GM19193 (cell line): ENCODE results near the gene AP1B1.

Source experiments
- POLR2A ChIP-seq: IDR thresholded peaks from 4 replicates; pipeline ENCODE4 v1.6.1; 2011; ENCODE audit not compliant: insufficient read depth, insufficient read length; ENCODE audit errors: extremely low read depth

AP1B1 gene

DNA sequence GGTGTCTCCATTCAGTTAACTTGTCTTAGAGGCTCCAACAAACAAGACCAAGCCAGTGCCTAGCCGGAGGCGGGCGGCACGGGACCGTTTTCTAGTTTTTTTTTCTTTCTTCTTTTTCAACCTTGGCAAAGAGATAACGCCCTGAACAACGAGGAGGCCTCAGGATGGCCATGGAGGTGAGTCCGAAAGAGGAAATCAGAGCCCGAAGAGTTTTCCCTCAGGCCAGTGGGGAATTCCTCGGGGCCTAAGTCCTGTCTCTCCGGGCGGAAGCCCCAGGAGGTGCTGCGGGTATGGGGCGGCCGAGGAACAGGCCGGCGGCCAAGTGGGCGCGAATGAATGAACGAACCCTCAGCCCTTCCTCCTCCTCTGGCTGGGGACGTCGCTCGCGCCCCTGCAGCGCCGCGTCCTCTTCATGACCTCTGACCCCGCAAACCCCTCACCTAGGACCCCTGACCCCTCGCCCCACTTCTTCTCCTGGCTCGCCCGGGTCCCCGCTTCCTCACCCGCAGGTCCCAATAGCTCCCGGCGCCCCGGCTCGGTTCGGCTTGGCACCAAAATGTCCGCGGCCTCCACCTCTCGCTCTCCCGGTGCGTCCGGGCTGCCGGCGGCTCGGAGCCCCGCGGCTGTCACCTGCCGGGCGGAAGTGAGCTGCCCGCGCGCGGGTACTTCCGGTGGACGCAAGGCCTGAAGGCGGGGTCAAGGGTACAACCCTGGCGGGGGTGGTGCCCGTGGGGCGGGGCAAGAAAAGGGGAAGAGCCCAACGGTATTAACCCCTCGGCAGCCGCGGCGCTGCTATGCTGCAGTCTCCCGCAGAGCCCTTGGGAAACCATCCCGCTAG is at the start of gene AP1B1:
AP1B1 (minus strand) TSS at position 650 of the 838 bp plus-strand sequence. CDS start 21,327 bp downstream, outside the sequence.
- peak; percentile 93 for TF ChIP-seq POLR2A

DNA sequence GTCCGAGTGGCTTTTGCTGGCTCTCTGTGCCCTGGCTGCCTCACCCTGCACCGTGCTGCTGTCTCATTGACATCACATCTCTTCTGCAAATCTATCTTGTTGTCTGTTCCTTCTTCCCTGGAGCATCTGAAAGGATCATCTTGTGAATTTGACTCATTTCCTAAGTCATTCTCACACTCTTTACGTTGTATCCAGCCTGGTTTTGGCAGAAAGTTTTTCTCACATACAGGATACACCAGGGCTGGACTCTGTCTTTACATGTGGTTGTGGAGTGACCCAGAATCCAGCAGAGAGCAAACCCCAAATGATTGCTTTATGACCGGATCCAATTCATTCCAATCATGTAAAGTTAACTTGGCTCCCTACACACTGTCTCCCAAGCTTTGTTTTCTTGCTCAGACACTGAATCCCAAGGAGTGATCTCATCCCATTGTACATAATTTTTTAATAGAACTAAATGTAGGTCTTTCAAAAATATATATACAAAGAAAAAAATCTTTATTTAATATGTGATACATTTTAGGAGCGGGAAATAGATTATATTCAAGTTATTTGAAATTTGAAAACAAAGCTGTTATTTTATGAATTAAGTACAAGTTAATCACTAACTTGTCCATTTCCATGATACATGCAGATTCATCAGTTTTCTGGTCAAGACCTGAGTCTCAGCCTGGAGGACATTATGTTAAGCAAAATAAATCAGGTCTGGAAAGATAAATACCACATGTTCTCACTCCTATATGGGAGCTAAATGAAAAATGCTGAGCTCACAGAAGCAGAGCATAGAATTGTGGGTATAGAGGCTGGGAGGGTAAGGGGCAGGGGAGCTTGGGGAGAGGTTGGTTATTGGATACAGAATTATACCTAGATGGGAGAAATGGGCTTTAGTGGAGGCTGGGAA is 47.1 kb upstream of the AP1B1 start:
- TF ChIP-seq POLR2A = no peak

DNA sequence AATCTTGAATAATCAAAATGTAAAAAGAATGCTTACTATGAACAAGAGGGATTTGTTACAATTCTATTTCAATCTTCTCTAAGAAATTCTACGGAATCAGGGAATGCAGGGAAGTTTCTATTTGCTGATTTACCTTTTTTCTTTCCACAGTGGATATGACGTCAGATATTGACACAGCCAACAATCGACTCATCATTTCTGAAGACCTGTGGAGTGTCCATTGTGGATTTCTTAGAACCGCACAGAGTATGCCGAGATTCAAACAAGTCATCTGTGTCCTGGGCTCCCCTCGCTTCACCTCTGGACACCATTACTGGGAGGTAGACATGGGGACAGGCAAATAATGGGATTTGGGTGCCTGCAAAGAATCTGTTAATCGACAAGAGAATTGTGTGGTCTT is 45.9 kb upstream of the AP1B1 start:
- no peak for TF ChIP-seq POLR2A

DNA sequence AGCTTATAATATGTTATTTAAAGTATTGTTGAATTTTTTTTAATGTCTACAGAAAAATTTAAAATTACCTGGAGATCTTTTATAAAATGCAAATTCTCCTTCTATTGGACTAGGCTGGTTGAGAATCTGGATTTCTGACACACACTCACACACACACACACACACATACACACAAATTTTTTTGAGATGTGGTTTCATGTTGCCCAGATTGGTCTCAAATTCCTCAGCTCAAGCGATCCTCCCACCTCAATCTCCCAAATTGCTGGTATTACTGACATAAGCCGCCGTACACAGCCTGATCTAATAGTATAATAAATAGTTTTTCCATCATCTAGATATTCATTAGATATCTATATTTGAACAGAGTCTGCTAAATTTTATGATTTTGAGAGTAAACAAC is 45.5 kb upstream of the AP1B1 start:
- TF ChIP-seq POLR2A = no peak

DNA sequence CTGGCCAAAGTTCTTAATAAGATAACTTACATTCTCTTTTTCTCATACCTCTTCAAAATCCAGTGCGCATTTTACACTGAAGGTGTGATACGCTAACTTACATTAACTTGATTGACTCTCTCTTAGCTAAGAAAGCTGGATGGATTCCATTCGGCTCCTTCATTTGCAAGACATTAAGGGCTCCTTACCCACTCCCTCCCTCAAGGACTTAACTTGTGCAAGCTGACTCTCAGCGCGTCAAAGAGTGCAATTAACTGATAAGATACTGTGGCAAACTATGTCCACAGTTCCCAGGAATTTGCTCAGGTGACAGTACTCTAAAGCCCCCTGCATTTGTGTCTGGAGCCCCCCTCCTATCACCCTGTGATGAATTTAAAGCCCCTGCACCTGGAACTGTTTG is 43.6 kb upstream of the AP1B1 start:
- TF ChIP-seq POLR2A = no peak

DNA sequence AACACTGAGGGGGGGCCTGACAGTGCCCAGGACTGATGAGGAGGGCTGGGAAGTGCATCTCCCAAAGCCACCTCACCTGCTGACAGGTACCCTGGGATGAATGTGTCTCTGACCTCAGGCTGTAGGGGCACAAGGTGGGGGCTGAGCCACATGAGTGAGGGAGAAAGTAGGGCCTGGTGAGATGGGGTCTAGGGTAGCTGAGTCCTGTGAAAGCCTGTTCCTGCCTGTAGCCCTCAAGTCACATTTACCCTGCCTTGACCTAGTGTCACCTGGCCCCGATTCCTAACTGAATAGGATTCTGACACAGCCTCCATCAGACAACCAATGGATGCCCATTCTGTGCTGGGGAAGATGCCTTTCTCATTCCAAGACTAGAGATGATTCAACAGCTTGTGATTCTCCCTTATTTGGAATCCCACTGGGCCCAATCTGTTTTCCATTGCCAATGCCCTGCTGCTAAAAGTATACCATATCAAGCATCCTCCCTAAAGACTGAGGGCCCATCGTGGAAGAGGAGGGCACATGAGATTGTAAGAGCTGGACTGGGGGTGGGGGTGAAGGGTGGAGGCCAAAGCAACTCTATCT is 38.9 kb upstream of the AP1B1 start:
- no peak for TF ChIP-seq POLR2A

DNA sequence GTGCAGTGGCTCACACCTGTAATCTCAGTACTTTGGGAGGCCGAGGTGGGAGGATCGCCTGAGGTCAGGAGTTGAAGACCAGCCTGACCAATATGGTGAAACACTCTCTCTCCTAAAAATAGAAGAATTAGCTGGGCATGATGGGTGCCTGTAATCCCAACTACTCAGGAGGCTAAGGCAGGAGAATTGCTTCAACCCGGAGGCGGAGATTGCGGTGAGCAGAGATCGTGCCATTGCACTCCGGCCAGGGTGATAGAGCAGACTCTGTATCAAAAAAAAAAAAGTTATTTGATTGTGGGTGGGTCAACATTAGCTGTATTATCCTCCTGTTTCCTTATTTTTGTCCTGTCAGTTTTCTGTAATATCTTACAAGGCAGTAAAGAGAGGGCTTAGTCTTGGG is 38.1 kb upstream of the AP1B1 start:
- no peak for TF ChIP-seq POLR2A

DNA sequence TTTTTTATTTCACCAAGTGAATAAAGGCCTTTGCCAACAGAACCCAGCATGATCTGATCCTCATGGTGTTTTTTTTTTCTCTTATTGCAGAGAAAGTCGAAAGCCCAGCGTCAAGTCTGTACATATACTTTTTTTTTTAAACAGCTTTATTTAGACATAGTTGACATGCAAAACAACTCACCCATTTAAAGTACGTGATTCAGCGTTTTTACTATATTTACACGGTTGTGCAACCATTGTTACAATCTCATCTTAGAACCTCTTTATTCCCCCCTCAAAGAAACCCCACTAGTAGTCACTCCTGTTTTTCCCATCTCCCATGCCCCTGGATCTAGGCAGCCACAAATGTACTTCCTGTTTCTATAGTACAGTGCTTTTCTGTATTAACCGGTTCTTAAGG is 20.6 kb upstream of the AP1B1 start:
- no peak for TF ChIP-seq POLR2A

DNA sequence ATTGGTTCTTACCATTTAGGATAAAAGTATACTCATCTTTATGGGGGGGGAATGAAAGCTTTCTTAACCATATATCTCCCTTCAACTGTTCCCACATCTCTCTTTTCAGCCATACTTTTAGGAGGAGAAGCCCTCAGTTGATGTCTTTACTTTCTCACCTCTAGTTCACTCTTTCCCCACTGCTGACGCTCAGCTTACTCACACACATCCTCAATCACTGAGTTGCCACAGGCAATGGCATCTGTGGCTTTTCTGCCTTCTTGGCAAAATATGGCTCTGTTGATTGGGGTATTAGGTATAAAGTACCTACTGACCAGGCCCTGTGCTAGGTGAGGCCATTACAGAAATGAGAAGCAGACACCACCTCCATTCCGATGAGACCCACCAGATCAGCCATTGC is 12.2 kb upstream of the AP1B1 start:
- no peak for TF ChIP-seq POLR2A

DNA sequence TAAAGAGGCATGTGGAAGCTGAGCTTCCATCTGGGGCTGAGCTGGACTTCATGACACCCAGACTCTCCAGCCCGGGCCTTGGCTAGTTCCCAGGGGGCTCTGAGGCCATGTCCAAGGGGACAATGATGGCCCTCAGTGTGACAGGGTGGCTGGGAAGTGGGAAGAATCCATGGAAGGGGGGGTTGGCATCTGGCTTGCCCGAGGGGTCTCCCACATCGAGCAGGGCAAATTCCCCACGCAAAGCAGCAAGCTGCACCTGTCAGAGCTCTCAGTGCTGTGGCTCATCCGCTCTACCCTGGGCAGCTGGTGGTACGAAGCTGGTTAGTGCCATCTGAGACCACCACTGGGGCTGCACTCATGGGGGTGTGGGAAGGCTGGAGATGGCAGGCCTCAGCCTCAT is 9.4 kb upstream of the AP1B1 start:
- no peak for TF ChIP-seq POLR2A

DNA sequence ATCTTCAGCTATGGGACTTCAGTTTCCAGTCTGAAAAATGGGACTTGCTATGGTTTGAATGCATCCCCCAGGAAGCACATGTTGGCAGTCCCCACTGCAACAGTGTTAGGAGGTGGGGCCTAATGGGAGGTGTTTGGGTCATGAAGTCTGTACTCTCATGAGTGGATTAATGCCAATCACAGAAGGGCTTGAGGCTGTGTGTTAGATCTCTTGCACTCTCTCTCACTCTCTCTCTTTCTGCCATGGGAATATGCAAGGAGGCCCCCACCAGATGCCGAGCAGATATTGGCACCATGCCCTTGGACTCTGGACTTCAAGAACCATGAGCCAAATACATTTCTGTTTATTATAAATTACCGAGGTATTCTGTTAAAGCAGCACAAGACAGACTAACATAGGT is 7.8 kb upstream of the AP1B1 start:
- TF ChIP-seq POLR2A = no peak

DNA sequence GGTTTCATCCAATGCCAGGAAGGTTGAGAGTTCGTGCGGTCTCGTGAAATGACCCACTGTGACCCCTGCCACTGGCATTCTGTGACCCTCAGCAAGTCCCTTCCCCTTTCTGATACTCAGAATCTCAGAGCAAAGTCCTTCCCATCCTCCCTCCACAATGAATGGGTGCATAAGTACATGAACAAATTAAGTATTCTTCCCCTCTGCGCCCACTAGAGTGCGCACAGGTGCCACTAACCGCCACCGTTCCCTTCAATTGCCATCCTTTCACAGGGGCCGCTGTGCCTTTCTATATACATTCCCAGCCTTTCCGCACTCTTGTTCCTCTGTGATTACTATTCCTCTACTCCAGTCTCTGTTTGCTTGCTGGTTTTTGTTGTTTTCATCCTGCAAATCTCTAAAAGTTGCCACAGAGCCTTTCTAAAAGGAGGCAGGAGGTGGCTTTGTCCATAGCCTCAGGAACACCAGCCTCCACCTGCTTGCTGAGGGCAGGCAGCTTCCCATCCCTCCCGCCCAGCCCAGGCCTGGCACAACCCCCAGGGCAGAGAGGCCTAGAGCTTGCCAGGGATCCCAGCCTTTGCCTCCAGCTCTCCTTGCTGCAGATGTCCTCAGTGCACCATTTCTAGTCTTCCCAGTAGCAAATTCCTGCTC is 6.7 kb upstream of the AP1B1 start:
- no peak for TF ChIP-seq POLR2A

DNA sequence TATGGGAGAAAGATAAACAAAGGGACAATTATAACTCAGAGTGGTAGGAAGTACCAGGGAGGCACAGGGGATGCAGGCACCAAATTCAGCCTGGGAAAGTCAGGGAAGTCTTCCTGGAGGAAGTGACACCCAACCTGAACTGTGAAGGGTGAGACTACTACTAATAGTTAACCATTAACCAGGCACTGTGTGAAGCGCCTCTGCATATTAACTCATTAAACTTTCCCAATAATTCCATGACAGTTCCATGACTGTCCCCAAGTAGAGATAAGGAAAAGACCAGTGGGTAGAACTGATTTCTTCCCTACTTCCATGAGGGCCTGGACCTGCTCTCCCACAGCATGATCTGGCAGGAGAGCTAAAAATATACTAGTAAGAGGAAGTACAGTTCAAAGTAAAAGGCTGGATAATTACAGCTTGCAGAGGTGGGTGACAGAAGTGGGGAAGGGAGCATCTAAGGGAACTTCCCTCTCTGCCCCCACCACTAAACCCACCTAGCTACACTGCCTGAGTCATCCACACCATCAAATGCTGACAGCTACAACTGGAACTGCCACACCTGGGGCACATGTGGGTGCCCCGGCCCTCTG is 4.7 kb upstream of the AP1B1 start:
- TF ChIP-seq POLR2A = no peak

DNA sequence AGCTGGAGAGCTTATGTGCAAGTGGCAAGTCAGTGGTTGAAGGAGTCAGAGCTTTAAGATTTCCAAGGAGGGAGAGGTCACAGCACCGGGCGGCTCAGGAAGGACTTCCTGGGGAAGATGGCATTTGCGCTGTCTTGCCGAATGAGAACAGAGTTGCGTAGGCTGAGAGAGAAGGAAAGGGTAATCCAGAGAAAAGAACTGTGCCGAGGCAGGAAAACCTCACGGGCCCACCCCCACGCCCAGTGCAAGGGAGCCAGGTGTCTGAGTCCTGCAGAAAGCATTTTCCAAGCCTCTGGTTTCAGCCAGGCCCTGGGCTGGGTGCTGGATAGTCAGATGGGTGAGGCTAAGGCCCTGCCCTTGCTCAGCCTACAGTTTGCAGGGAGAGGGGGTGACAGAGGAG is 3.2 kb upstream of the AP1B1 start:
- TF ChIP-seq POLR2A = no peak
